HG02623 (cell line): ENCODE results near the gene SAMM50.
A peak's percentile ranks its signal among the peaks of the same experiment; 100 is the strongest.

Source experiments
- ATAC-seq: cut with Tn5 transposase; IDR thresholded peaks from one replicate; pipeline ENCODE4 v1.9.1; 2021; ENCODE audit warnings: moderate library complexity; ENCODE audit not compliant: unreplicated experiment

SAMM50 gene

DNA sequence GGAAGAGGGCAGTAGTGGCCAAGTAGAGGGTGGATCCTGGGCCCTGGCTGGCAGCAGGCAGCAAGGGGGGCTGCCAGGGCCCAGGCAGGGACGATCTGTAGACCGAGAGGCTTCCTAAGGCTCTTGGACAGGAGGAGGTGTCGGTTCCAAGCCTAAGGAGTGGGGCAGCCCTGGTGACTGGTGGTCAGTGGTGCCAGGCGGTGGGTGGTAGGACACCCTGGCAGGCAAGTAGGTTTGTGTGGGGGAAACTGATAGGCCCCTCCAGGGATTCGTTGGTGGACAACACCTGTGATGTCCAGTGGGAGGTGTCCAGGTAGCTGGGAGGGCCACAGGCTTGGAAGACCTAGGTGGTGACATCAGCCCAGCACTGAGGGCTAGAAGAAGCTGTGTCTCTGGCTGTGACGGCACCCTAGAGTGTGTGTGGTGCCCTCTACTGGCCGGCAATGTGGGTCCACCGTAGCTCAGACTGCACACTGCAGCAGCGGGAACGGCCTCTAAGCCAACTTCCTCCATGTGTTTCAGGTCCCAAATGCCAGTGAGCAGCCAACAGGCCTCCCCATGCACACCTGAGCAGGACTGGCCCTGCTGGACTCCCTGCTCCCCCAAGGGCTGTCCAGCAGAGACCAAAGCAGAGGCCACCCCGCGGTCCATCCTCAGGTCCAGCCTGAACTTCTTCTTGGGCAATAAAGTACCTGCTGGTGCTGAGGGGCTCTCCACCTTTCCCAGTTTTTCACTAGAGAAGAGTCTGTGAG, 9.4 kb upstream of the SAMM50 start:
- ATAC-seq: no peak

- no peak for ATAC-seq
Observed at GRCh38 chr22:43946384-43946667, 8.9 kb upstream of the SAMM50 start.

- ATAC-seq: no peak
Observed at GRCh38 chr22:43948836-43949406, 6.3 kb upstream of the SAMM50 start.

DNA sequence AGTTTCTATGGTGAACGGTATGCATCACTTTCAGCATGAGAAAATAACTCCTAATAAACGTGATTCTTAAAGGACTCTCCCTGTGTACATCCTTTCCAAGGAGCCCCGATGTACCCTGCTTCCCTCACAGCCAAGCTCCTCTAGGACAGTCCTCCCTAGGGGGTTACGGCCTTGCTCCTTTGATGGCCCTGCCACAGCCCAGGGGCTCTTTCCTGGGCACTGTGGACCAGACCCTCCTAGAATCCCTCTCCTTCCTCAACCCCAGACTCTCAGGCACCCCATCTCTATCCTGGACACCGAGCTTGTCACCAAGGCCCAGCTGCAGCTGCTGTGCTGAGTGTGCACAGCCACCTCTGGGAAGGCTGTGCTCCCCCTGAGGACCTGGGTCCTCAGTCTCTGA, 3.9 kb upstream of the SAMM50 start:
- no peak for ATAC-seq

DNA sequence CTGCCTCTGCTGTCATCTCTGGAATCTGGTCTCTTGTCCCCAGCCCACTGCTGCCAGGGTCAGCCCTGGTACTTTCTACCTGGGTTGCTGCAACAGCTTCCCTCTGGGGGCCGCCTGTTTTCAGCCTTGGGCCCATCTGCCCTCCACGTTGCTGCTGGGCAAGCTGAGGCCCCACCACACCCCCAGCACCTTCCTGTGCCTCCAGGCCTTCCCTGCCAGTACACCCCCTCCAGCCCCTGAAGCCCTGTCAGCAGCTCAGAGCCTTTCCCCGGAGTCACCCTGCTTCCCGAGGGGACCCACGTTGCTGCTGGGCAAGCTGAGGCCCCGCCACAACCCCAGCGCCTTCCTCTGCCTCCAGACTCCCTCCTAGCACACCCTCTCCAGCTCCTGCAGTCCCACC, 3.3 kb upstream of the SAMM50 start:
- no peak for ATAC-seq

GRCh38 chr22:43953988-43954785, 1.1 kb upstream of the SAMM50 start:
- ATAC-seq: no peak

- ATAC-seq: peak; percentile 11
Observed at GRCh38 chr22:43955883-43956782, 891 bp downstream of the SAMM50 start.

DNA sequence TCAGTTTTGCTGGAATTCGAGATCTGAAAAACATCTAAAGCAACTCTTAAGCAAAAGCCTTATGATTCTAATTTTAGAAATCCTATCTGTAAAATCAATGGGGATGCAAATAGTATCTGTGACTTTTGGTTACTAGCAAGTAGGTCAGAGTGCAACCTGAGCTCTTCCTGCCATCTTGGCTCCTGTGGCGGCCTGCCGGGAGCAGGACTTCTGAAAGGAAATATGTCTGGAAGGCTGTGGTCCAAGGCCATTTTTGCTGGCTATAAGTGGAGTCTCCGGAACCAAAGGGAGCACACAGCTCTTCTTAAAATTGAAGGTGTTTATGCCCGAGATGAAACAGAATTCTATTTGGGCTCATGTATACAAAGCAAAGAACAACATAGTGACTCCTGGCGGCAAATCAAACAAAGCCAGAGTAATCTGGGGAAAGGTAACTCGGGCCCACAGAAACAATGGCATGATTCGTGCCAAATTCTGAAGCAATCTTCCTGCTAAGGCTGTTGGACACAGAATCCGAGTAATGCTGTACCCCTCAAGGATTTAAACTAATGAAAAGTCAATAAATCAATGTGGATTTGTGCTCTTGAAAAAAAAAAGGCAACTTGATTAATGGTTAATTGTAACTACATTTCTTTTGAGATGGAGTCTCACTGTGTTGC, 1.7 kb downstream of the SAMM50 start:
- ATAC-seq: no peak

DNA sequence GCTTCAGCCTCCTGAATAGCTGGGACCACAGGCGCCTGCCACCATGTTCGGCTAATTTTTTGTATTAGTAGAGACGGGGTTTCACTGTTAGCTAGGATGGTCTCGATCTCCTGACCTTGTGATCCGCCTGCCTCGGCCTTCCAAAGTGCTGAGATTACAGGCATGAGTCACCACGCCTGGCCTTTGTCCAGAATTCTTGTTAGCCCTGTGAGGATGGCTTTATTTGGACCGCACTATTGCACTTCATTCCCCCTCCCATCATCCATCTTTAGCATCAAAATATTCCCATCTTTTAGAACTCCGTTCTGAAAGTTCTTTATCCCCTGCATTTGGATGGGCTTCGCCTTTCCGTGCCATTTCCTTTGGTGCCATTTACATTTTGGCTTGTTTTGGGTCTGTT, 2.6 kb downstream of the SAMM50 start:
- ATAC-seq: no peak

- no peak for ATAC-seq
Observed at GRCh38 chr22:43964314-43964857, 9.1 kb downstream of the SAMM50 start.

DNA sequence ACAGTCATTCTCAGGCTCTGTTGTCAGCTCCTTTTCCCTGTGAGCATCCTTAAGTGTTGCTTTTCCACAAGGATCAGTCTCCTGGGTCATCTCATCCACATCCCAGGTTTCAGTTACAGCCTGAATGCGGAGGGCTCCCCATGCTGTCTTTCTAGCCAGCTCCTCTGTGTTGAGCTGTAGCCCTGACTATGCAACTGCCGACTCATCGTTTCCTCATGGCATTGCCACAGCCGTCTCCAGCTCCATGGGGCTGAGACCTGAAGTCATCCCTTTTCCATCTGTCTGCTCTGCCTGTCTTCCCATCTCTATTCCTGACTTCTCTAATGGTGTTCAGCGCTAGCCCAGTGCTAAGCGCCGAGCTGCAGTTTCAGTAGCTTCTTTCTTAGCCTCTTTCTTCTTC, 11.8 kb downstream of the SAMM50 start:
- no peak for ATAC-seq

GRCh38 chr22:43968614-43969013, 13.4 kb downstream of the SAMM50 start:
- no peak for ATAC-seq

GRCh38 chr22:43969021-43969878, 14.0 kb downstream of the SAMM50 start:
- ATAC-seq: no peak

GRCh38 chr22:43969989-43970755, 14.9 kb downstream of the SAMM50 start:
- no peak for ATAC-seq

GRCh38 chr22:43971112-43971511, 15.9 kb downstream of the SAMM50 start:
- ATAC-seq: no peak

DNA sequence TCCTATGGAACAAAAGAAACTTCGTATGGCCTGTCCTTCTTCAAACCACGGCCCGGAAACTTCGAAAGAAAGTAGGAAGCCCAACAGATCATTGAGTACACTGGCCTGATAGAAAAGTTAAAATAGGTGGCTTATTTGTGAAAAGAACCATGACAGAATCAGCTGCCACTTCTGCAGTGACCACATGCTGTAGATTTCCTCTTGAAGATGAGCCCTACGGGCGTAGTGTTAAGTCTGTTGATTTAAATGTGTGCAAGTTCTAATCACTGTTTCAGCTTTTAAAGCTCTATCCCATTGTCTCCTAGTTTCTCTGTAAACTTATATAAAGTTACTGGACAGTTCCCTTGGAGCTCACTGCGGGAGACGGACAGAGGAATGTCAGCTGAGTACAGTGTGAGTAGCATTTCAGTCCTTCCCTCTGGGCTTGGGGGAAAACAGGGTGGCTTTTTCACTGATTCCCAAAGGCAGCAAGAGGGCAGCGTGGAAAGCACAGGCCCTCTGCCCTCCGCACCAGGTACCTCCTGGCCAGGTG, 17.8 kb downstream of the SAMM50 start:
- ATAC-seq: no peak

DNA sequence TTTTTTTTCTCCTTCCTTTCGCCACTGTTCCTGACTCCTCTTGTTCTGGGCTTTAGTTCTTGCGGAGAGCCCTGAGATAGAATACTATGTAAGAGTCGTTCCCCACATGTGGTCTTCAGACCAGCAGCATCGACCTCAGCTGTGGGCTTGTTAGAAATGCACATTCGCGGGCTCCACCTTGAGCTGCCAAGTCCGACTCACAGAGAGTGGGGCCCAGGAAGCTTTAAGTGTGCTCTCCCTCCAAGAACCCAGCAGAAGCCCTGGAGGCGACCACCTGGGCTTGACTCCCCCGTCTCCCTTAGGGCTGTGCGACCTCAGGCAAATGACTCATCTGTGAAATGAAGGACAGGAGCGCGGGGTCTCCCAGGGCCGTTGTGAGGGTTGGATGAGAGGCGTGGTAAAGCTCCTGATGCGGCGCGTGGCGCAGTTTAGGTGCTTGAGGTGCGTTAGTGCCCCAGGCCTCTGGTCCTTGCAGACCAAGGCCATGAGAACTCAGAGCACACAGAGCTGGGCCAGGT, 18.8 kb downstream of the SAMM50 start:
- no peak for ATAC-seq

GRCh38 chr22:43975041-43975440, 19.8 kb downstream of the SAMM50 start:
- no peak for ATAC-seq
